OCI-LY1 (cell line): ENCODE measurements around the gene TOMM7.

Experiments used
- H2AFZ ChIP-seq: fragments of 200-600 bp; sonication (generic), shearing (Covaris generic); 2 replicates; pipeline ENCODE4 v1.6.0; 2014; ENCODE audit warnings: antibody characterized with exemption, mild to moderate bottlenecking, low read length
- H3F3A ChIP-seq: fragments of 200-600 bp; sonication (generic), shearing (Covaris generic); 2 replicates; pipeline ENCODE4 v1.6.0; 2014; ENCODE audit warnings: mild to moderate bottlenecking, antibody characterized with exemption, low read length, moderate library complexity; ENCODE audit not compliant: insufficient read depth
- H3K27ac ChIP-seq: fragments of 200-600 bp; sonication (generic); 2 replicates; pipeline ENCODE4 v1.5.1; 2014; ENCODE audit warnings: low read length, mixed run types, mild to moderate bottlenecking, low read depth; ENCODE audit not compliant: poor library complexity, severe bottlenecking
- H3K27me3 ChIP-seq: fragments of 200-600 bp; sonication (generic); 2 replicates; pipeline ENCODE4 v1.6.0; 2014; ENCODE audit warnings: antibody characterized with exemption, mild to moderate bottlenecking, low read length, moderate library complexity; ENCODE audit not compliant: insufficient read depth
- H3K36me3 ChIP-seq: fragments of 200-600 bp; sonication (generic); 2 replicates; pipeline ENCODE4 v1.6.1; 2014; ENCODE audit warnings: mild to moderate bottlenecking, antibody characterized with exemption, low read length, moderate library complexity, mixed read lengths; ENCODE audit not compliant: insufficient read depth
- H3K4me1 ChIP-seq: fragments of 200-600 bp; sonication (generic); 2 replicates; pipeline ENCODE4 v1.5.1; 2014; ENCODE audit warnings: mild to moderate bottlenecking, low read length, moderate library complexity; ENCODE audit not compliant: insufficient read depth, severe bottlenecking
- H3K4me2 ChIP-seq: fragments of 200-600 bp; sonication (generic), shearing (Covaris generic); 2 replicates; pipeline ENCODE4 v1.6.1; 2014; ENCODE audit warnings: low read length
- H3K4me3 ChIP-seq: fragments of 200-600 bp; sonication (generic); 2 replicates; pipeline ENCODE4 v1.5.1; 2014; ENCODE audit warnings: low read length, low read depth, mild to moderate bottlenecking, mixed read lengths; ENCODE audit not compliant: poor library complexity, severe bottlenecking
- H3K79me2 ChIP-seq: fragments of 200-600 bp; shearing (Covaris generic); 2 replicates; pipeline ENCODE4 v1.6.1; 2016; ENCODE audit warnings: mixed run types, low read length, mixed read lengths; ENCODE audit not compliant: insufficient read depth
- H3K9ac ChIP-seq: fragments of 200-600 bp; sonication (generic), shearing (Covaris generic); 2 replicates; pipeline ENCODE4 v1.6.1; 2014; ENCODE audit warnings: mild to moderate bottlenecking, low read length, mixed read lengths
- H3K9me2 ChIP-seq: fragments of 200-600 bp; sonication (generic), shearing (Covaris generic); 2 replicates; pipeline ENCODE4 v1.6.1; 2014; ENCODE audit warnings: low read depth, mild to moderate bottlenecking, low read length, mixed read lengths
- H3K9me3 ChIP-seq: fragments of 200-600 bp; shearing (Covaris generic); 2 replicates; pipeline ENCODE4 v1.6.1; 2014; ENCODE audit warnings: low read length, mixed read lengths
- H4K20me1 ChIP-seq: fragments of 200-600 bp; sonication (generic), shearing (Covaris generic); 2 replicates; pipeline ENCODE4 v1.6.0; 2016; ENCODE audit warnings: mild to moderate bottlenecking, low read length; ENCODE audit not compliant: insufficient read depth
- EZH2 ChIP-seq: fragments of 200-600 bp; sonication (generic), shearing (Covaris generic); IDR thresholded peaks from 2 replicates; pipeline ENCODE4 v1.8.0; 2017; ENCODE audit warnings: borderline replicate concordance, mixed run types, mild to moderate bottlenecking, antibody characterized with exemption, low read length, moderate library complexity, mixed read lengths
- TF ChIP-seq, protein P1 (sequence below): fragments of 200-600 bp; sonication (generic), shearing (Covaris generic); IDR thresholded peaks from 2 replicates; pipeline ENCODE4 v1.5.1; 2017; ENCODE audit warnings: mild to moderate bottlenecking, antibody characterized with exemption, low read length, moderate library complexity, mixed read lengths

The TOMM7 gene

GRCh38 chr7:22826593-22826992 lies 3.9 kb upstream of the TOMM7 start:
- H3K27me3 ChIP-seq: no peaks in the 10 kb centered on the region
- peaks cover 15% of the 10 kb centered on the region for H3K4me1 ChIP-seq
- TF ChIP-seq, protein P1, sequence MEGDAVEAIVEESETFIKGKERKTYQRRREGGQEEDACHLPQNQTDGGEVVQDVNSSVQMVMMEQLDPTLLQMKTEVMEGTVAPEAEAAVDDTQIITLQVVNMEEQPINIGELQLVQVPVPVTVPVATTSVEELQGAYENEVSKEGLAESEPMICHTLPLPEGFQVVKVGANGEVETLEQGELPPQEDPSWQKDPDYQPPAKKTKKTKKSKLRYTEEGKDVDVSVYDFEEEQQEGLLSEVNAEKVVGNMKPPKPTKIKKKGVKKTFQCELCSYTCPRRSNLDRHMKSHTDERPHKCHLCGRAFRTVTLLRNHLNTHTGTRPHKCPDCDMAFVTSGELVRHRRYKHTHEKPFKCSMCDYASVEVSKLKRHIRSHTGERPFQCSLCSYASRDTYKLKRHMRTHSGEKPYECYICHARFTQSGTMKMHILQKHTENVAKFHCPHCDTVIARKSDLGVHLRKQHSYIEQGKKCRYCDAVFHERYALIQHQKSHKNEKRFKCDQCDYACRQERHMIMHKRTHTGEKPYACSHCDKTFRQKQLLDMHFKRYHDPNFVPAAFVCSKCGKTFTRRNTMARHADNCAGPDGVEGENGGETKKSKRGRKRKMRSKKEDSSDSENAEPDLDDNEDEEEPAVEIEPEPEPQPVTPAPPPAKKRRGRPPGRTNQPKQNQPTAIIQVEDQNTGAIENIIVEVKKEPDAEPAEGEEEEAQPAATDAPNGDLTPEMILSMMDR: no peak
- TF ChIP-seq EZH2: no peak
- no peak overlapping the region for H3K4me3 ChIP-seq
- H4K20me1 ChIP-seq: no peaks in the 10 kb centered on the region
- H3K27ac ChIP-seq: no peak overlapping the region
- H3K9ac ChIP-seq: no peak overlapping the region
- H3K4me2 ChIP-seq: no peak overlapping the region
- no peaks in the 10 kb centered on the region for H3F3A ChIP-seq
- H3K9me3 ChIP-seq: no peaks in the 10 kb centered on the region
- H3K9me2 ChIP-seq: no peaks in the 10 kb centered on the region
- H2AFZ ChIP-seq: no peak overlapping the region
- no peaks in the 10 kb centered on the region for H3K36me3 ChIP-seq
- H3K79me2 ChIP-seq: peaks cover 8% of the 10 kb centered on the region

DNA sequence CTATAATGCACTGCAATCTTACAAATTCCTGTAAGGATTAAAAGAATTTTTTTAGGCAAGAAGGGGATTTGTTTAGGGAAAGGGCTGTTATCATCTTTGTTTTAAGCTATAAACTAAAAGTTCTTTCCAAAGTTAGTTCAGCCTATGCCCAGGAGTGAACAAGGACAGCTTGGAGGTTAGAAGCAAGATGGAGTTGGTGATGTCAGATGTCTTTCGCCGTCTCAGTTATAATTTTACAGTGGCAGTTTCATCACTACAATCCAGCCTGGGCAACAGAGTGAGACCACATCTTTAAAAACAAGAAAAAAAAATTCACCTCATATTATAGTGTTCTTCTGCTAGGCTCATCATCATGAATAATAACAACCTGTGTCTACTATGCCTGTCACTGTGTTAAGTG lies 2.1 kb upstream of the TOMM7 start:
- no peaks in the 10 kb centered on the region for H3K9me2 ChIP-seq
- H3K9ac ChIP-seq: no peak overlapping the region
- H3K4me1 ChIP-seq: peaks cover 33% of the 10 kb centered on the region

GRCh38 chr7:22823142-22823497 lies 471 bp upstream of the TOMM7 start:
- Histone ChIP-seq H3K36me3 (peaks cover 6% of the 10 kb centered on the region; the same call in 1 of the 2 replicates), H3K79me2 (peaks cover 15% of the 10 kb centered on the region), H4K20me1 (no peaks in the 10 kb centered on the region), H3K4me2 (peak overlapping the region; percentile 86), H3K4me3 (peak overlapping the region; percentile 74), H3K27ac (no peak overlapping the region), H2AFZ (peak overlapping the region; percentile 67), H3K9ac (peak overlapping the region; percentile 81), H3K4me1 (peaks cover 33% of the 10 kb centered on the region), H3K9me2 (no peaks in the 10 kb centered on the region), H3F3A (no peaks in the 10 kb centered on the region), H3K27me3 (no peaks in the 10 kb centered on the region), H3K9me3 (no peaks in the 10 kb centered on the region)
- TF ChIP-seq, protein P1: no peak
- TF ChIP-seq EZH2: no peak

More for the DNA sequence above, 2.1 kb upstream of the TOMM7 start:
- Histone ChIP-seq H3K4me3 (no peak overlapping the region), H3F3A (no peaks in the 10 kb centered on the region), H3K27me3 (no peaks in the 10 kb centered on the region), H3K79me2 (peaks cover 15% of the 10 kb centered on the region), H3K36me3 (peaks cover 3% of the 10 kb centered on the region; the same call in 1 of the 2 replicates), H3K27ac (no peak overlapping the region), H2AFZ (no peak overlapping the region), H4K20me1 (no peaks in the 10 kb centered on the region), H3K4me2 (no peak overlapping the region), H3K9me3 (no peaks in the 10 kb centered on the region)
- TF ChIP-seq, protein P1: no peak
- no peak for TF ChIP-seq EZH2
